HG02943 (cell line): ENCODE data around the gene PARP12.

ENCODE experiments used
- ATAC-seq: cut with Tn5 transposase; IDR thresholded peaks from one replicate; pipeline ENCODE4 v1.9.1; 2021; ENCODE audit warnings: mild to moderate bottlenecking, low read depth, moderate library complexity; ENCODE audit not compliant: unreplicated experiment

The PARP12 gene

DNA sequence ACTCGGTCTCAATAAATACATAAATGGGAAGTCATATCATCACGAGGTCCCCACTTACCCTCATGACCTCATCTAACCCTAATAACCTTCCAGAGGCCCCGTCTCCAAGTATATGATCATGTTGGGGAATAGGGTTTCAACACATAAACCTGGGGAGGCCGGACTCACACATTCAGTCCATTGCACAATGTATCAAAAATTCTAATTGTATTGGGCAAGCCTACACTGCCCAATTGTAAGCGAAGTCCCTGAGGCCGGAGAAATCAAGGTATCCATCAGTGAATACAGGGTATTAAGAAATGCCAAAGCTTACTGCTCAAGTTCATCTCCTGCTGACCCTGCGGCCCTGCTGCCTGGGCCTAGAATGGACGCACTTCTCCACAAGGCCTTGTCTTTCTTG is 69.6 kb downstream of the PARP12 start:
- no peak for ATAC-seq

DNA sequence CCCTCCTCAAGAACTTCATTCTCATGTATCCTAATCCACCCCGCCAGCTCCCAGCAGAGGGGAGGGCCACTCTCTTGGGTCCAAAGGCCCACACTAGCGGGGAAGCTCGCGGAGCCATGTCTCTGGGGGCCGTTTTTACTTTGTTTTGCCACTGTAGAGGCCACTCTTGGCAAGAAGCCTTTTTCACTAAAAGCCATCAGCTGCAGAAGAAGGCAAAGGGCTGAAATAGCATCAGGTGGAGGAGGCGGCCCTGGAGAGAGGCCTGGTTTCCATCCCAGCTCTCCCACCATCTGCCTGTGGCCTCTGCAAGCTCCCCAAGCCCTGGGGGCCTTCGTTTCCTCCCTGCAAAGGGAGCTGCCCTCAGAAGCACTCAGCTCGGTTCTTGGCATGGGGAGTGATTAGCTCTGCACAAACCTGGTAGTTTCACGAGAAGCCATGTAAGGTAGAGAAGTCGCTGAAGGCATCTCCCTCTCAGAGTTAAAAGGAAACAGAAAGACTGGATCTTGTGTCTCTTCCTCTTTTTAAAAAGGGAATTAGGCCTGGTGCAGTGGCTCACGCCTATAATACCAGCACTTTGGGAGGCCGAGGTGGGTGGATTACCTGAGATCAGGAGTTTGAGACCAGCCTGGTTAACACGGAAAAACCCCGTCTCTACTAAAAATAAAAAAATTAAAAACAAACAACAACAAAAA is 70.3 kb downstream of the PARP12 start:
- no peak for ATAC-seq

DNA sequence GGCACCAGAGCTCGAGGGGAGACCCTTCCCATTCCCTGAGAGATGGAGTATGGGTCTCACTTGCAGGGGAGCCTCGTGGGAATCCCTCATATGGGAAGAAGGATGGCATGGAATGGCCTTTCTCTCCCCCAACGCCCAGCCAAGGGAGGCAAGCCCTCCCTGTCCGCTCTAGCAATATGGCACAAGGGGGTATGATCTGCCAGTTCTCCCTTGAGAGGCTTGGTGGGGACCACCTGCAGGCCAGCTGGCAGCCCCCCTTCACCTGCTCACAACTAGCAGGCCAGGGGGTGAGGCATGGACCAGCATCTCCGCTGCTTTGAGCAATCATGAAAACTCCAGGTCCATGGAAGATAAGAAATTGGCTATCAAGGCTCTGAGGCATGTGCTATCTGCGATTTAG is 70.8 kb downstream of the PARP12 start:
- ATAC-seq: no peak

DNA sequence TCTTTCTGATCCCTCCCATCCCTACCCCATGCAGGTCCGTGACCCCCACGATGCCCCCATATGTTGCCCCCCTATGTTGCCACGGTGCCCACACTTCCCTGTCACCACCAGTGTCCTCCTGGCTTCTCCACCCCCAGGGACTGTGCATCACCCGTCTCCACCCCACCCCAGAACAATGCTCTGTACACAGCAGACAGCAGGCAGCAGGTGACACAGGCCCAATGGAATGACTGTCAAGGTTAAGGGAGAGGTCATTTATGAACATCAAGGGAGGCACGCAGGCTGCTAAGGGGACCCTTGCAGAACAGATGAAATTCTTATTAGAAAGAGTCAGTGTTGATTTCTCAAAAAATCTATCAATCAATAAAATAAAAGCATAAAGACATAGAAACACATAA is 71.5 kb downstream of the PARP12 start:
- ATAC-seq: no peak

DNA sequence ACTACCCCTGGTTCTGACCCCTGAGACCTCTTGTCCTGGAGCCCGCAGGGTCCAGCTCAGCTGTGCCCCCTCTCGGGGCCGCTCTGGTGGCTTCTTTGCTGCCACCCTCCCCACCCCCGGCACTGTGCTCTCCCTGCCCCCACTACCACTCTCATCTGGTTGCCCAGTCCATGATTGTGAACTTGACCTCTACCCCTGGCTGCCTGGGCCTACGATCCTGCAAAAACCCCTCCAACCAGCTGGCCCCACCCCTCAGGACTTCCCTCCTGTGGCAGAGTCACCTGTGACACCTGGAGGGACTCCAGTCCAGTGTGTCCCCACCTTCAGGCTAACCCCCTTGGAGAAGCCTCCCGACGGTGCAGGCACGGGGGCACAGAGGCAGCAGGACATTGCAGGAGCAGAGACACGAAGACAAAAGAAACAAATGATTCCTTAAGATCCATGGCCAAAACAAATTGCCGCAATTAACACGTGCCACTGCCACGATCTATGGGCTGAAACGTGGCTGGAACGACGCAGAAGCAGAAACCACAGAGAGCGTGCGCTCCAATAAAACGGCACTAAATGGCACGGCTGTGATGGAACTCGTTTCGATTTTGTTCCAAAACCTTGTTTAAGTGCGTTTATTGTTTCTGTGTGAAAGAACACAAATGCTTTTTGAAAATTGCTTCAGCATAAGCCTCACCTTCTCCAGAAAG is 72.0 kb downstream of the PARP12 start:
- no peak for ATAC-seq

DNA sequence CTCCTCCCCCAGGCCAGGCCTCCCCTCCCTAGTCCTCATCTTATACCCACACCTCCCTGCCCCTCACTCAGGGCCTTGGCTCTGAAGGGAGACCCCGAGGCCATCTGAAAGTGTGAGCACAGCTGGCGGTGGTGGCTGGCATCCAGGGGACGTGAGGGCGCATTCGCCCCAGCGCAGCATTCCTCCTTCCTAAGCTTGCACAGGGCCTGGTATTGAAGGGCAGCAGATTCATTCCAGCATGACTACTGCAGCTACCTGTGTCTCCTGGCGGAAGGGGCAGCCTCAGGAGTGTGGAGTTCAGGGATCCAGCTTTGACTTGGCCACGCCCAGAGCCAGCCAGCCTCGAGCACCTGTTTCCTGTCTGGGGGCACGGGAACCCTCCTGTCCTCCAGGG is 72.6 kb downstream of the PARP12 start:
- no peak for ATAC-seq

DNA sequence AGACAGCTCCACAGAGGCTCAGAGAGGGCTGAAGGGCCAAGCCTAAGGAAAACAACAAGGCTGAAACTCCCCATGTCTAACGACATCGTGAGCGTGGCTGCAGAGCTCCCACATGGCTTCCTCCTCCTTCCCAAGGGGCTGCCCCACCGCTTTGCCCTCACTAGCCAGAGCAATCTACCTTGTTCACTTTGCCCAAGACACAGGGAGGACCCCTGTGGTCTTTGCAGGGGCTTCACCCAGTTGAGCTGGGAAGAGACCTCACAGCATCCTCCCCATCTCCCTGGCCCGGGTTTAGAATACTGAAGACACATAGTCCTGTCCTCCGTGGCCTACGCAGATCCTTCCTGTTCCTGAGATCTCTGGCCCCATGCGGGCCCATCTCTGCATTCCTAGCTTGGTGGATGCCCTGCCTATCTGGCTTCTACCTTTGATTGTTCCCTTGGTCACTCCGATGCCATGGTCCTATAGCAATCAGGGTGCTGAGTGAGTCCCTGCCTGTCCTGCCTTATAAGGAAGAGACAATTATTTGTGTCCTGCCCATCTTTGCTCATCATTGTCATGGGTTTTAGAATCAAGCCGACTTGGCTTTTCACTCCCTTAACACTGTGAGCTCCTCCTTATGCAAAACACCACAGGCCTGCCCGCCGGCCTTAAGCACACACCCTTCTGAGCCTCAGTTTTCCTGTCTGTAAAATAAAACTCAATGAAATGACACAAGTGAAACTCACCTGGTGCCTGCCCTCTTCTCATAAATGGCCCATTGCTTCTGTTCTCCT is 73.2 kb downstream of the PARP12 start:
- ATAC-seq: no peak

DNA sequence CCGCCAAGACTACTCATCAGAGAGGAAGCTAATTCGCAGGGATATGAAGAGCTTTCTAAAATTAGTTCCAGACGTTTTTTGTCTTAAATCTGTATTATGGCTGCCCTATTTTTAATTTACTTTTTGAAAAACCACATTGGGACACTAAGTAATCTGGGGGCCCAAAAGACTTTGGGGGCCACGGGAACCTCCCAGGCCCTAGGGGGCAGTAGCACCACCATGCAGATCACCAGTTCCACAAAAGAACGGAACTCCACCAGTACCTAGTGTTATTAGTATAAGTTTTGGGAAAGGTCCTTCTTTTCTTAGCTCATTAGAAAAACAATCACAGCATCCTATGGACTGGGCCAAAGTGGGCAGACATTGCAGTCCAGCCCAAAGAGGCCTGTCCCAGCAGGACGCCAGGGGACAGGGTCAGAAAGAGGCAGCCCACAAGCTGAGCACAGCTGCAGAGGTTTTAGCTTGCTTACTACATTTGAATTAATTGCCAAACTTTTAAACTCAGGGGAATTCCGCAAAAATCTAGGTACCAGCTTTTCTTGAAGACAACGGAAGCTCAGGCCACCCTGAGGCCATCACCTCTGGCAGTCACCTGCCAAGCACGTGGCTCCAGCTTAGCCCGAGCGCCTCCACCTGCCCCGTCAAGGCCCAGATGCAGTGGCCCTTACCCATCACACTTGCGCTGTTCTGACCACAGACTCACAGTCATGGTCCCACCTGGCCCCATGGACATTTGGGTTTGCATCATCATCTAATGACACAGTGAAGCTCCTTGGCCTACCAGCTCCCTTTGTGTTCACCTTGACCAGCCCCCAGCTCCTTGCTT is 74.8 kb downstream of the PARP12 start:
- ATAC-seq: no peak

DNA sequence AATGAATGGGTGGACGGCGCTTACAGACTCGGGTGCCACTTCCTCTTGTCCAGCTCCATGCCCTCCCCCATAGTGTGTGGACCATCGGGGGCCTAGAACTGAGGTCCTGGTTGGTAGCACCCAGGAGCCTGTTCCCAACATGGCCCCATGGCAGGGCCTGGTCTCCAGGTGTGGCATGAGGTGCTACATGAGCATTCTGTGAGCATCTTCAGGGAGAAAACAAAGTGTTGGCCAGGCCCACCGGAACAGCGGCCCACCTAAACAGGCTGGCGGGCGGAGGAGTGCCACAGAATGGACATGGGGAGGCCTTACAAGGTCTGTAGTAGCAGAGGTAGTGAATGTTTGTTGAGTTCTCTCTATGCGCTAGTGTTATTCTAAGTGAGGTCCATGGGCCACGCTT is 76.9 kb downstream of the PARP12 start:
- ATAC-seq: no peak

DNA sequence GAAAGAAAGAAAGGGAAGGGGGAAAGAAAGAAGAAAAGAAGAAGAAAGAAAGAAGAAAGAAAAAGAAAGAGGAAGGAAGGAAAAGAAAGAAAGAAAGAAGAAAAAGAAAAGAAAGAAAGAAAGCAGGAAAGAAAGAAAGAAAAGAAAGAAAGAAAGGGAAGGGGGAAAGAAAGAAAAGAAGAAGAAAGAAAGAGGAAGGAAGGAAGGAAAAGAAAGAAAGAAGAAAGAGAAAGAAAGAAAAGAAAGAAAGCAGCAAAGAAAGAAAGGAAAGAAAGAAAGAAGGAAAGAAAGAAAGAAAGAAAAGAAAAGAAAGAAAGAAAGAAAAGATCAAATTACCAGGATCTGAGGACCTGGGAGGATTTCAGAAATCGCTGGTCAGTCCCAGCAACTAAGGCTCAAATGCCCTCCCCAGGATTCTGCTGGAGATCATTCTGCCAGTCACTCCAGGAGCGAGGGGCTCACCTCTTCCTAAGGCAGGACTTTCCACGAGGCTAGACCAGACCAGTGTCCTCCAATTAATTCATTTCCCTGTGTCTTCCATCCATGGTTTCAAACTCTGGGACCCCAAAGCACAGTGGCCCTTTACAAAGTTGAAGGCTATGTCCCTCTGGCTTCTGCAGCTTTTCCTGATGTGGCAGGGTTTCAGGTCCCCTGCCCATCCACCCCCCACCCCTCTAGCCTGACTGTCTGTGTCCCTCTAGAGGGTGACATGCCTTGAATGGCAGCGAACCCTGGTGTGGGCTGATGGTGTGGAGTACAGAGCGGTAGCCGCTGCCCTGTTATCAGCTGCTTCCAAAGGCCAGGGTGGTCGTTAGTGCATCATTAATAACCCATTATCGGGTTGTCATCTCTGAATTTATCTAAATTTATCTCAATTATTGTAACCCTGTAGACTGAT is 77.9 kb downstream of the PARP12 start:
- no peak for ATAC-seq

DNA sequence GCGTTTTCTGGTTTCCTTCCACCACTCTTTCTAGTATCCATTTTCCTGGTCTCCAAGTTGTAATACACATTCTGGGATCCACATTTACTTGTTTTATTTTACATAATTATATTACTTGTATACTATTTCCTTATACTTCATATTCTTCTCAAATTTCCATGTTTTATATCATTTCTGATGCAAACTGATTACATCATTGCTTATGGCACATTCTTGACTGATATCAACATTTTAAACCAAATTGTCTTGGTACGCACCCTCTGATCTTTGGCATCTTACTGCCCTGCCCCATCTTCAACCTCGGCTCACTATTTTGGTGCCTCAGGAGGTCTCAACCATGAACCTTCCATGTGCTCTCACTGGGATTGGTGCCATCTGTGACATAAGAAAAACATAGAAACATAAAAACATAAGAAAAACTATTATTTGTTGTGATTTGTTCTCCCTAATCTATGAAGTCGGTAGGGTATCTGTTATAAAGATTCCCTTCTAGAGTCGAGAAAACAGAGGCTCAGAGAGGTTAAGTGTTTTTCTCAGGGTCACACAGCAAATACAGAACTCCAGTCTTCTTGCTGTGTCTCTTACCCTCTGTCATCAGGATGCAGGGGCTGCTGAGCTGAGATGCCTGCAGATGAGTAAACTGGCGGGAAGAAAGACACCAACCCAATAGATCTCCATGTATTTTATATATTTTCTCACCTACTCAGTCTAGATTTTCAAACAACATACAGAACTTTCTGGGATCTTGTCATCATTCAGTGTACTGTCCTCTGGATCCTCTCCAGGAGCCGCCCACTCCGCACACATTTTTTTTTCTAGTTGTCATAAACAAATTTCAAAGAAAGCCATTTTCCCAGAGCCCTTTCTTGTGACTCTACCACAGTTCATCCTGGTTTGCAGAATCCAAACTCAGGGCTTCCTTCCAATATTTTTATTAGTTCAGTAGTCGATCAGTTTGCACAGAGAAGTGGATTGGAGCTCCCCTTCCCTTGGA is 79.5 kb downstream of the PARP12 start:
- no peak for ATAC-seq

DNA sequence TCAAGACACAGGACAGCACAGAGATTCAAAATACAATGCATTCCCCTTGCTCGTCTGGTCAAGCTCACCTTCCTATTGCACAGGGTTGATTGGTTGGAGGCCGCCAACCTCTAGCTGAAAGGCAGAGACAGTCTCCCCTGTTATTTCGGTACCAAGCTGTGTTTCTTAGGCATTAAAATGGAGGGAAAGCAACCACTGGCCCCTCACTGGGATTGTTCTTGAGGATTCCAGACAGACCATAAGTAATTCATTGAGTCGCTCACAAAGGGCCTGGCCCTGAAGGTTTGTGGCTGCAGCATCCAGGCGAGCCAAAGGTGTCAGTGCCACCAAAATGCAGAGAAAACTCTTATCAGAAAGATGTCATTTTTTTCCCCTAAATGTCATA is 81.2 kb downstream of the PARP12 start:
- no peak for ATAC-seq

DNA sequence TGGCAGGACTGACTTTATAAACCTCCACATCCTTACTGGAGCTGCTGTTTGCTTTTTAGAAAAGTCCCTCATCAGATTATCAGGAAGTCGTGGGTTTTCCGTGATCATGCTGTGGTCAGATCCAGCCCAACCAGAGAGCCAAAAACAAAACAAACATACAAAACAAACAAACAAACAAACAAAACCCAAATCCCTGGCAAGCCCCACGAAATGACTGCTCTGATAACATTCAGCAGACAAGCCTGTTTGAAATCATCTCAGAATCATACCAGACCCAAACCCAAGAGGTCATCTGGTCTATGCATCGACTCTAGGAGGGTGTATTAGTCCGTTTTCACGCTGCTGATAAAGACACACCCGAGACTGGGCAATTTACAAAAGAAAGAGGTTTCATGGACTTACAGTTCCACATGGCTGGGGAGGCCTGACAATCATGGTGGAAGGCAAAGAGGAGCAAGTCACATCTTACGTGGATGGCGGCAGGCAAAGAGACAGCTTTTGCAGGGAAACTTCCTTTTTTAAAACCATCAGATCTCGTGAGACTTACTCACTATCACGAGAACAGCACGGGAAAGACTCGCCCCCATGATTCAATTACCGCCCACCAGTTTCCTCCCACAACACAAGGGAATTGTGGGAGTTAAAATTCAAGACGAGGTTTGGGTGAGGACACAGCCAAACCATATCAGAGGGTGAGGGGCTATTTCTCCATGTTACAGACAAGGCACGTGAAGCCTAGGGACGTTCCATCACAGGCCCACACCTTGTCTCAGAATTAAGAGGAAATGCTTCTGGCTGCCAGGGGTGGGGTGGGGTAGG is 85.7 kb downstream of the PARP12 start:
- ATAC-seq: no peak

DNA sequence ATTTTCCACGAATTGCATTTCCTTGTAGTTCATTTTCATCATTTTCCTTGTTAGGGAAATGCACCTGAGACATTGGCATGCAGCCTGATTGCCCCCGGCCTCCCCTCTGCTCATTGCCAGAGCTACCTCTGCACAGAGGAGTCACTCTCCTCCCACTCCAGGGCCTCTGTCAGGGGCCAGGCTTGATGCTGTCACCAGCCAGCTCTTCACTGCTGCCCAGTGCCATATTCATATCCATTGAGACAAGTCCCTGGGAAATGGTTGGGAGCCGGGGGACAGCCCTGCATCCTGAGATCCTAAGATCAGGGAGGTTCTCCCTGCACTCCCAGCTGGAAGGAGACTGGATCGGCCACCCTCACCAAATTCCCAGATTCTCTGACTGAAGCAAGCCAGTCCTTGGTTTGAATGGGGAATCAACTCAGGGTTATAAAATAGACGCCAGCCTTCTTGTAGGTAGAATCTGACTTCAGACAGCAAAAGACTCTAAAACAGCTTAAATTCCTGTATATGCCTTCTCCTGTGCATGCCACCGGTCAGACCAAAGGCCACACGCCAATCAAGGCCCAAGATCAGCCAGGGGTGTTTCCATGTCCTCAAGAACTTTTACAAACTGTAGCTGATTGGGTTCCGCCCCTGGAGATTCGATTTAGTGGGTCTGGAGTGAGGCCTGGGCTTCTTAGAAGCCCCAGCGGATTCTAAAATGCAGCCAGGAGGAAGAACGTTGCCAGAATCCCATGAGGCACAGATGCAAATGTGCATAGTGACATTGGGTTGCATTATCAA is 86.5 kb downstream of the PARP12 start:
- ATAC-seq: no peak

DNA sequence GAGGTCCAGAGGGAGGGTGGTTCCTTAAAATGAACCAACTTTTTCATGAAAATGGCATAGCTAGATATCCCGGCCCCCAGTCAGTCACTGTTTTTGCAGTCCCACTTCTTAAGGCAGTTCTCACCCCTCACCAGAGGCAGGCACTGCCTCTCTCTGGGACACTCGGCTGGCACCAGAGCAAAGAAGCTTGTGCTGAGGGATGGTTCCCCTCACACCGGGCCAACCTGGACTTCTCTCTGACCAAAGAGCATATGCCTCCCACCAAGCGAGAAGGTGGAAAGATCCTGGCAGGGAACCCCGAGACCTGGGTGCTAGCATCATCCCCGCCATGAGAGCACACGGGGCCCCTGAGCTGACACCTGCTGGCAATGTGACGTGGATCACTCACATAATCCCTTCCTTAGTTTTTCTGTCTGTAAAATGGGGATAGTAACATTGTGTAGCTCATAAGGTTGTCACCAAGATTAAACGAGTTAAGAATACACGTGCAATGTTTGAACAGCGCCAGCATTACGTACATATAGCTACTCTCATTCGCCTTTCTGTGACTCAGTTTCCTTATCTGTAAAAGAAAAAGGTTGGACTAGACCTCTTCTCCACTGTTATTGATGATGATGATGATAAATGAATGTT is 88.5 kb downstream of the PARP12 start:
- ATAC-seq: no peak
